IMR-90 (cell line): ENCODE measurements around the gene TET1. TPM values are rescaled to one million over a fixed set of nuclear protein-coding genes. Genes with fewer than 3 reads are reported as not detected.
A peak's percentile ranks its signal among the peaks of the same experiment; 100 is the strongest.

Source experiments
- ATAC-seq: fragments of 200-7000 bp; cut with Tn5 transposase; 2 replicates; pipeline ENCODE4 v1.9.1; 2020; ENCODE audit warnings: low read depth, mild to moderate bottlenecking, moderate library complexity
- BruUV-seq: library from RNA; stranded (reverse); fragments of 400-500 nt; replicated peaks from 2 replicates; lab custom pipeline; 2021; lab: Mats Ljungman, UMichigan
- CTCF ChIA-PET: fragments of 300-600 bp; formaldehyde crosslinking; extraction: SDS; loops from one replicate; lab custom pipeline; 2021; ENCODE audit warnings: antibody characterized with exemption; lab: Yijun Ruan, JAX
- POLR2A ChIA-PET: fragments of 300-600 bp; sonication (Branson Sonifier 250); formaldehyde crosslinking; loops from one replicate; lab custom pipeline; 2022; ENCODE audit warnings: antibody characterized with exemption; ENCODE audit not compliant: unreplicated experiment; lab: Charles Lee
- DNase-seq: peaks from one replicate; pipeline ENCODE4 v3.0.0; 2013
- H2AFZ ChIP-seq: replicated peaks from 2 replicates; pipeline ENCODE3; 2013; ENCODE audit warnings: low read length, mild to moderate bottlenecking; ENCODE audit not compliant: poor library complexity
- H2AK5ac ChIP-seq: 2 replicates; pipeline ENCODE4 v1.6.1; 2013; ENCODE audit warnings: low read depth, low read length, inconsistent platforms
- H2AK9ac ChIP-seq: replicated peaks from 2 replicates; pipeline ENCODE3; 2013; ENCODE audit warnings: mild to moderate bottlenecking, low read depth, low read length, moderate library complexity; ENCODE audit not compliant: poor library complexity
- H2BK120ac ChIP-seq: 2 replicates; pipeline ENCODE4 v1.6.1; 2013; ENCODE audit warnings: low read depth, low read length, inconsistent platforms
- H2BK15ac ChIP-seq: 3 replicates; pipeline ENCODE4 v1.6.1; 2013; ENCODE audit warnings: low read depth, low read length, inconsistent platforms
- H2BK20ac ChIP-seq: 2 replicates; pipeline ENCODE4 v1.6.1; 2013; ENCODE audit warnings: low read depth, mild to moderate bottlenecking, inconsistent platforms, low read length, moderate library complexity
- H2BK5ac ChIP-seq: 2 replicates; pipeline ENCODE4 v1.6.1; 2013; ENCODE audit warnings: mild to moderate bottlenecking, low read depth, low read length, inconsistent platforms; ENCODE audit not compliant: poor library complexity, severe bottlenecking
- H3K14ac ChIP-seq: replicated peaks from 2 replicates; pipeline ENCODE4 v1.6.1; 2013; ENCODE audit warnings: low read depth, low read length, inconsistent platforms
- H3K18ac ChIP-seq: 2 replicates; pipeline ENCODE4 v1.6.1; 2013; ENCODE audit warnings: low read depth, low read length, control low read depth
- H3K23ac ChIP-seq: 2 replicates; pipeline ENCODE4 v1.6.1; 2013; ENCODE audit warnings: low read depth, low read length, inconsistent platforms
- H3K27ac ChIP-seq: 2 replicates; pipeline ENCODE4 v1.5.1; 2013; ENCODE audit warnings: mild to moderate bottlenecking, control low read depth, low read length; ENCODE audit not compliant: insufficient read depth
- H3K27me3 ChIP-seq: 2 replicates; pipeline ENCODE4 v1.6.1; 2013; ENCODE audit warnings: low read length; ENCODE audit not compliant: control insufficient read depth, insufficient read depth
- H3K36me3 ChIP-seq: 2 replicates; pipeline ENCODE4 v1.6.1; 2013; ENCODE audit warnings: low read length, mixed read lengths; ENCODE audit not compliant: control insufficient read depth, insufficient read depth
- H3K4ac ChIP-seq: 2 replicates; pipeline ENCODE4 v1.6.1; 2013; ENCODE audit warnings: low read depth, low read length, inconsistent platforms
- H3K4me1 ChIP-seq: 2 replicates; pipeline ENCODE4 v1.6.1; 2013; ENCODE audit warnings: low read length, mixed read lengths; ENCODE audit not compliant: control insufficient read depth, insufficient read depth
- H3K4me2 ChIP-seq: 2 replicates; pipeline ENCODE4 v1.6.1; 2013; ENCODE audit warnings: low read depth, mild to moderate bottlenecking, control low read depth, low read length, moderate library complexity
- H3K4me3 ChIP-seq: 2 replicates; pipeline ENCODE4 v1.5.1; 2013; ENCODE audit warnings: low read depth, mild to moderate bottlenecking, control low read depth, low read length, moderate library complexity; ENCODE audit not compliant: insufficient read depth
- H3K56ac ChIP-seq: 2 replicates; pipeline ENCODE4 v1.6.1; 2013; ENCODE audit warnings: low read length, inconsistent platforms; ENCODE audit not compliant: insufficient read depth; ENCODE audit errors: extremely low read depth
- H3K79me1 ChIP-seq, 2 experiments: 2 replicates each; pipeline ENCODE4 v1.6.1; 2013; ENCODE audit warnings: low read length in 2 of 2, inconsistent platforms in 1 of 2, low read depth in 1 of 2
- H3K9ac ChIP-seq: 2 replicates; pipeline ENCODE4 v1.6.1; 2013; ENCODE audit warnings: low read depth, low read length, control low read depth
- H3K9me1 ChIP-seq: 2 replicates; pipeline ENCODE4 v1.6.1; 2013; ENCODE audit warnings: low read length, inconsistent platforms; ENCODE audit not compliant: insufficient read depth
- H3K9me3 ChIP-seq: 2 replicates; pipeline ENCODE4 v1.6.1; 2013; ENCODE audit warnings: low read length; ENCODE audit not compliant: control insufficient read depth, insufficient read depth
- H4K20me1 ChIP-seq: 2 replicates; pipeline ENCODE4 v1.6.1; 2013; ENCODE audit warnings: low read length, inconsistent platforms; ENCODE audit not compliant: insufficient read depth
- H4K5ac ChIP-seq: 2 replicates; pipeline ENCODE4 v1.6.1; 2013; ENCODE audit warnings: mild to moderate bottlenecking, low read depth, low read length, control low read depth
- H4K8ac ChIP-seq, 2 experiments: 2 replicates each; pipeline ENCODE4 v1.6.1; 2013; ENCODE audit warnings: low read depth in 2 of 2, low read length in 2 of 2, control low read depth in 1 of 2, inconsistent platforms in 1 of 2
- H4K91ac ChIP-seq: 2 replicates; pipeline ENCODE4 v1.6.1; 2013; ENCODE audit warnings: low read depth, low read length, inconsistent platforms; ENCODE audit not compliant: insufficient read depth
- BHLHE40 ChIP-seq: fragments of 150-350 bp; IDR thresholded peaks from 2 replicates; pipeline ENCODE4 v1.6.1; 2016; ENCODE audit warnings: mild to moderate bottlenecking, low read depth, low read length
- CHD1 ChIP-seq: IDR thresholded peaks from 2 replicates; pipeline ENCODE4 v1.6.1; 2012; ENCODE audit warnings: low read depth, low read length, improper control_type of control experiment
- ELK1 ChIP-seq: fragments of 150-350 bp; IDR thresholded peaks from 2 replicates; pipeline ENCODE4 v1.6.1; 2016; ENCODE audit warnings: low read depth, mild to moderate bottlenecking, low read length, moderate library complexity, borderline replicate concordance
- FOS ChIP-seq: fragments of 150-350 bp; IDR thresholded peaks from 2 replicates; pipeline ENCODE4 v1.6.1; 2016; ENCODE audit warnings: low read depth, low read length
- POLR2A ChIP-seq: IDR thresholded peaks from 2 replicates; pipeline ENCODE4 v1.6.1; 2012; ENCODE audit warnings: mild to moderate bottlenecking, low read depth, low read length
- RAD21 ChIP-seq: IDR thresholded peaks from 2 replicates; pipeline ENCODE4 v1.6.1; 2012; ENCODE audit warnings: low read length, improper control_type of control experiment
- SMC3 ChIP-seq: fragments of 150-350 bp; IDR thresholded peaks from 2 replicates; pipeline ENCODE4 v1.6.1; 2016; ENCODE audit warnings: low read depth, mild to moderate bottlenecking, antibody characterized with exemption, low read length, moderate library complexity
- USF2 ChIP-seq: fragments of 150-350 bp; IDR thresholded peaks from 2 replicates; pipeline ENCODE4 v1.6.1; 2017; ENCODE audit warnings: mild to moderate bottlenecking, antibody characterized with exemption, low read length, low read depth
- WGBS, 2 experiments: methylation state at CpG; one replicate each; pipeline versions ENCODE4 v1.1.5 to v1.1.7; 2013; ENCODE audit warnings: missing lambda C conversion rate in 2 of 2; ENCODE audit not compliant: insufficient read length in 1 of 2; ENCODE audit errors: extremely low coverage in 2 of 2; 5-methylcytosine and 5-hydroxymethylcytosine counted together
- dilution Hi-C: fragments of 300-500 bp; cut with HindIII; formaldehyde crosslinking; loops from one replicate; pipeline ENCODE4 v1.14.3; 2018; ENCODE audit warnings: low sequenced_read_pairs; ENCODE audit not compliant: unreplicated experiment
- in situ Hi-C: fragments of 300-500 bp; cut with MboI; formaldehyde crosslinking; loops from 3 replicates; pipeline ENCODE4 v1.14.3; 2019; ENCODE audit warnings: low sequenced_read_pairs, inconsistent platforms, mixed read lengths
- intact Hi-C: fragments of 100-400 bp; cut with micrococcal nuclease; formaldehyde crosslinking; loops from 2 replicates; pipeline ENCODE4 v1.10.0; 2022
- polyA plus RNA-seq, 3 experiments: library from polyadenylated mRNA; depleted of rRNA; stranded (reverse); fragments of >200 nt; gene quantifications; 2 replicates each; pipeline ENCODE4 v1.2.3, GENCODE V29; 2012; ENCODE audit warnings: low replicate concordance in 1 of 3
- total RNA-seq: library from RNA; depleted of rRNA; stranded (reverse); fragments of >200 nt; gene quantifications from 2 replicates; pipeline ENCODE4 v1.2.3, GENCODE V29; 2012
- TF ChIP-seq, protein P1 (sequence below): conservative IDR thresholded peaks from 2 replicates; pipeline ENCODE4 v1.5.1; 2012; ENCODE audit warnings: mild to moderate bottlenecking, low read depth, low read length, improper control_type of control experiment

The TET1 gene
- total and polyA plus RNA-seq, 2 of the 4 experiments (the other 2 are of a cell fraction): 1.0 to 4.3 TPM

DNA sequence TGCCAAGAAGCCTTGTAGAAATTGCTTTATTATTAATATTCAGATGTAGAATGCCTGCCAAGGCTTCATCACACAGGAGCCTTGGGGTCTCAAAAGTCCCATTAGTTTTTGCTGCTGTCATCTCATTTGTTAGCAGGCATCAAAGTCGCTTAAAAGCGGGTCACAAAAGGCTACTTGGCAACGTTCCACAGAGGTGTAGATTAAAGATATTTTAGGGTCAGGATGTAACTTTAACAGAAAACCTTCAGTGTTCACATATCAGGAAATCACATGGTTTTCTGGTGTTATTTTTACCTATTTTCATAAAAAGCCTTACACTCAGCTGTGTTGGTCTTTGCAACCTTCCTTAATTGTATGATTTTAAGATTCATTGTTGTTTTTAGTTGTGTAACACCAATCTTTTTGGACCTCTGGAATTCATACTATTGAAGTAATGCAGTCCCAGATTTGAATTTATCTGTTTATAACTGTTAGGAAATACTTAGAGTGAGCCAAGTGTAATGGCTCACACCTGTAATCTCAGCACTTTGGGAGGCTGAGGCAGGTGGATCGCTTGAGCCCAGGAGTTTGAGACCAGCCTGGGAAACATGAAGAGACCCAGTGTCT, 65.3 kb downstream of the TET1 start:
- Histone ChIP-seq H3K27me3 (no peaks in the 10 kb centered on the region), H3K56ac (no peak overlapping the region), H2BK20ac (no peak overlapping the region), H4K20me1 (peaks cover 7% of the 10 kb centered on the region; the same call in 1 of the 2 replicates), H3K4me2 (no peak overlapping the region), H2BK15ac (no peak overlapping the region), H3K9me1 (0 out of 2 replicates have a peak, but pooled peaks cover 3% of the 10 kb centered on the region), H2AK9ac (no peak overlapping the region), H2BK5ac (no peak overlapping the region), H4K8ac (no peak overlapping the region), H3K4ac (no peak overlapping the region), H3K4me1 (0 out of 2 replicates have a peak, but pooled peaks cover 1% of the 10 kb centered on the region), H4K5ac (no peak overlapping the region), H3K27ac (no peak overlapping the region), H3K4me3 (no peak overlapping the region), H3K14ac (no peak overlapping the region), H2AK5ac (no peak overlapping the region), H3K9ac (no peak overlapping the region), H3K23ac (no peak overlapping the region), H3K9me3 (no peaks in the 10 kb centered on the region), H3K36me3 (no peaks in the 10 kb centered on the region), H3K18ac (no peak overlapping the region), H2AFZ (no peak overlapping the region), H3K79me1 (peaks cover 16 to 42% of the 10 kb centered on the region in 2 experiments; a peak in 3 of 4 replicates), H4K91ac (no peak overlapping the region), H2BK120ac (no peak overlapping the region)
- DNase-seq: no peak
- intact Hi-C loops (no loop called here), dilution Hi-C loops (no loop called here), in situ Hi-C loops (no loop called here)
- TF ChIP-seq RAD21 (no peak), SMC3 (no peak), USF2 (no peak), FOS (no peak), POLR2A (no peak), ELK1 (no peak), CHD1 (no peak), BHLHE40 (no peak)
- TF ChIP-seq, protein P1, sequence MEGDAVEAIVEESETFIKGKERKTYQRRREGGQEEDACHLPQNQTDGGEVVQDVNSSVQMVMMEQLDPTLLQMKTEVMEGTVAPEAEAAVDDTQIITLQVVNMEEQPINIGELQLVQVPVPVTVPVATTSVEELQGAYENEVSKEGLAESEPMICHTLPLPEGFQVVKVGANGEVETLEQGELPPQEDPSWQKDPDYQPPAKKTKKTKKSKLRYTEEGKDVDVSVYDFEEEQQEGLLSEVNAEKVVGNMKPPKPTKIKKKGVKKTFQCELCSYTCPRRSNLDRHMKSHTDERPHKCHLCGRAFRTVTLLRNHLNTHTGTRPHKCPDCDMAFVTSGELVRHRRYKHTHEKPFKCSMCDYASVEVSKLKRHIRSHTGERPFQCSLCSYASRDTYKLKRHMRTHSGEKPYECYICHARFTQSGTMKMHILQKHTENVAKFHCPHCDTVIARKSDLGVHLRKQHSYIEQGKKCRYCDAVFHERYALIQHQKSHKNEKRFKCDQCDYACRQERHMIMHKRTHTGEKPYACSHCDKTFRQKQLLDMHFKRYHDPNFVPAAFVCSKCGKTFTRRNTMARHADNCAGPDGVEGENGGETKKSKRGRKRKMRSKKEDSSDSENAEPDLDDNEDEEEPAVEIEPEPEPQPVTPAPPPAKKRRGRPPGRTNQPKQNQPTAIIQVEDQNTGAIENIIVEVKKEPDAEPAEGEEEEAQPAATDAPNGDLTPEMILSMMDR: no peak
- peak; percentile 27; the same call in 1 of the 2 replicates for ATAC-seq
- BruUV-seq: no TSS peak
- WGBS, 2 experiments: no CpG with 5 or more reads among the region's 4 CpGs
- ChIA-PET CTCF (no interaction called here), POLR2A (no interaction called here)
